DND-41 (cell line): ENCODE data around the gene APOBEC3C.
A peak's percentile ranks its signal among the peaks of the same experiment; 100 is the strongest.
"Not testable (repeated sequence)": the region's sequence is repeated elsewhere in the genome, so short reads cannot be mapped to it uniquely, and the experiment has no call there.

Experiments used
- ATAC-seq: fragments of 200-7000 bp; cut with Tn5 transposase; 3 replicates; pipeline ENCODE4 v1.9.1; 2021; ENCODE audit warnings: low read depth; ENCODE audit not compliant: insufficient read depth
- DNase-seq: peaks from one replicate; pipeline ENCODE4 v3.0.0-alpha.2; 2020
- H2AFZ ChIP-seq: 2 replicates; pipeline ENCODE4 v1.6.0; 2012; ENCODE audit warnings: low read depth, low read length
- H3K27ac ChIP-seq: 2 replicates; pipeline ENCODE4 v1.5.1; 2012; ENCODE audit warnings: low read length, inconsistent platforms
- H3K27me3 ChIP-seq: fragments of 200-600 bp; sonication (generic); 2 replicates; pipeline ENCODE4 v1.6.0; 2012; ENCODE audit warnings: low read length, mild to moderate bottlenecking, inconsistent platforms; ENCODE audit not compliant: insufficient read depth, poor library complexity
- H3K36me3 ChIP-seq: 2 replicates; pipeline ENCODE4 v1.5.1; 2012; ENCODE audit warnings: low read length, inconsistent platforms; ENCODE audit not compliant: insufficient read depth
- H3K4me1 ChIP-seq: 2 replicates; pipeline ENCODE4 v1.5.1; 2012; ENCODE audit warnings: mild to moderate bottlenecking, low read length; ENCODE audit not compliant: insufficient read depth
- H3K4me2 ChIP-seq: 2 replicates; pipeline ENCODE4 v1.6.0; 2012; ENCODE audit warnings: mild to moderate bottlenecking, moderate library complexity, low read length, inconsistent platforms; ENCODE audit not compliant: insufficient read depth
- H3K4me3 ChIP-seq, 2 experiments: fragments of 200-600 bp in 1 of 2; shearing (Covaris generic) in 1 of 2; 2 replicates each; pipeline ENCODE4 v1.5.1; 2012 to 2016; ENCODE audit warnings: inconsistent platforms in 2 of 2, low read length in 2 of 2, mild to moderate bottlenecking in 2 of 2, low read depth in 1 of 2, moderate library complexity in 1 of 2
- H3K79me2 ChIP-seq: 2 replicates; pipeline ENCODE4 v1.6.0; 2012; ENCODE audit warnings: low read length, inconsistent platforms; ENCODE audit not compliant: insufficient read depth
- H3K9ac ChIP-seq: 2 replicates; pipeline ENCODE4 v1.6.0; 2012; ENCODE audit warnings: low read depth, mild to moderate bottlenecking, inconsistent platforms, low read length, moderate library complexity
- H3K9me3 ChIP-seq: 2 replicates; pipeline ENCODE4 v1.5.1; 2012; ENCODE audit warnings: low read length, moderate library complexity, mild to moderate bottlenecking, inconsistent platforms; ENCODE audit not compliant: insufficient read depth, severe bottlenecking
- H4K20me1 ChIP-seq: 2 replicates; pipeline ENCODE4 v1.6.0; 2012; ENCODE audit warnings: low read length; ENCODE audit not compliant: insufficient read depth
- EZH2 ChIP-seq: IDR thresholded peaks from 3 replicates; pipeline ENCODE4 v1.6.1; 2012; ENCODE audit warnings: borderline replicate concordance, low read depth, mild to moderate bottlenecking, moderate library complexity, low read length, inconsistent platforms; ENCODE audit not compliant: severe bottlenecking
- TF ChIP-seq, protein P1 (sequence below): IDR thresholded peaks from 2 replicates; pipeline ENCODE4 v1.5.1; 2012; ENCODE audit warnings: borderline replicate concordance, low read length, moderate library complexity, mild to moderate bottlenecking; ENCODE audit not compliant: poor library complexity, severe bottlenecking; ENCODE audit errors: extremely low read depth

APOBEC3C gene

DNA sequence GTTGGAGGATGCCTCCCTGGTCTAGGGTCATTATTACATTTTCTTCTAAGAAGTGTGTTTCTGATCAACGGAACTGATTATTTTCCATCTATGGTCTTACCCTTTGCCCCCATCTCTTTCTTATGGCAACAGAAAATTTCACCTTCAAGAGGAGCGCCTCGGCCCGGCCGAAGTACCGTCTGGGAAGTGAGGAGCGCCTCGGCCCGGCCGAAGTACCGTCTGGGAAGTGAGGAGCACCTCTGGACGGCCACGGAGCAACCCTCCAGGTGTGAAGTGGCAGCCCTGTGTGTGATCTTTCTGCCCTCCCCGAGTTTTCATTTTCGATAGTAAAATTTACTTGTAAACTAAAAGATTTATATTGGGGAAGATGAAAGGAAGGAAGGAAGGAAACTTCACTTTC, 3.1 kb upstream of the APOBEC3C start:
- no peak overlapping the region for H3K9ac ChIP-seq
- H3K79me2 ChIP-seq = peaks cover 11% of the 10 kb centered on the region
- H3K4me2 ChIP-seq = no peak overlapping the region

DNA sequence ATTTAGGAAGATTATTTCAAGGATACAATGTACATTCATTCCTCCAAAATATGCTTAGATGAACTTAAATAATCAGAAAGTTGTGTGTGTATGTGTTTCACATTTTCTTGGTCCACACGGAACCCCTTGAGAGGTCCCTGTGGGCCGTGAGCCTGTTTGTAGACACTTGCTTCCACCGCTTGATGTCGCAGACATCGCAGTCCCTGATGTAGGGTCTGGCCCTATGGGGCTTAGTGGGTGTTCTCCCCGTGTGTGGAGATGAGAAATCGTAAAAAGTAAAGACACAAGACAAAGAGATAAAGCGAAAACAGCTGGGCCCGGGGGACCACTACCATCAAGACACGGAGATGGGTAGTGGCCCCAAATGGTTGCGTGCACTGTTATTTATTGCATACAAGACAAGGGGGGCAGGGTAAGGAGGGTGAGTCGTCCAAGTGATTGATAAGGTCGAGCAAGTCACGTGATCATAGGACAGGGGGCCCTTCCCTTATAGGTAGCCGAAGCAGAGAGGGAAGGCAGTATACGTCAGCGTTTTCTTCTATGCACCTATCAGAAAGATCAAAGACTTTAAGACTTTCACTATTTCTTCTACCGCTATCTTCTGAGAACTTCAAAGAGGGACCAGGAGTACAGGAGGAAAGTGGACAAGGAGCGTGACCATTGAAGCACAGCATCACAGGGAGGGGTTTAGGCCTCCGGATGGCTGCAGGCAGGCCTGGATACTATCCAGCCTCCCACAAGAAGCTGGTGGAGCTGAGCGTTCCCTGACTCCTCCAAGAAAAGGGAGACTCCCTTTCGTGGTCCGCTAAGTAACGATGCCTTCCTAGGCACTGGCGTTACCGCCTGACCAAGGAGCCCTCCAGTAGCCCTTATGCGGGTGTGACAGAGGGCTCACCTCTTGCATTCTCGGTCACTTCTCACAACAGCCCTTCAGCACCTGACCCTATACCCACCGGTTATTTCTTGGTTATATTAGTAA, 1.2 kb upstream of the APOBEC3C start:
- H3K27ac ChIP-seq = no peak overlapping the region
- no peak for TF ChIP-seq EZH2
- TF ChIP-seq, protein P1, sequence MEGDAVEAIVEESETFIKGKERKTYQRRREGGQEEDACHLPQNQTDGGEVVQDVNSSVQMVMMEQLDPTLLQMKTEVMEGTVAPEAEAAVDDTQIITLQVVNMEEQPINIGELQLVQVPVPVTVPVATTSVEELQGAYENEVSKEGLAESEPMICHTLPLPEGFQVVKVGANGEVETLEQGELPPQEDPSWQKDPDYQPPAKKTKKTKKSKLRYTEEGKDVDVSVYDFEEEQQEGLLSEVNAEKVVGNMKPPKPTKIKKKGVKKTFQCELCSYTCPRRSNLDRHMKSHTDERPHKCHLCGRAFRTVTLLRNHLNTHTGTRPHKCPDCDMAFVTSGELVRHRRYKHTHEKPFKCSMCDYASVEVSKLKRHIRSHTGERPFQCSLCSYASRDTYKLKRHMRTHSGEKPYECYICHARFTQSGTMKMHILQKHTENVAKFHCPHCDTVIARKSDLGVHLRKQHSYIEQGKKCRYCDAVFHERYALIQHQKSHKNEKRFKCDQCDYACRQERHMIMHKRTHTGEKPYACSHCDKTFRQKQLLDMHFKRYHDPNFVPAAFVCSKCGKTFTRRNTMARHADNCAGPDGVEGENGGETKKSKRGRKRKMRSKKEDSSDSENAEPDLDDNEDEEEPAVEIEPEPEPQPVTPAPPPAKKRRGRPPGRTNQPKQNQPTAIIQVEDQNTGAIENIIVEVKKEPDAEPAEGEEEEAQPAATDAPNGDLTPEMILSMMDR = no peak
- no peaks in the 10 kb centered on the region for H4K20me1 ChIP-seq
- no peak overlapping the region for H3K4me2 ChIP-seq
- no peaks in the 10 kb centered on the region for H3K27me3 ChIP-seq
- H3K9me3 ChIP-seq = no peaks in the 10 kb centered on the region
- H3K4me1 ChIP-seq = peaks cover 24% of the 10 kb centered on the region
- H3K9ac ChIP-seq = no peak overlapping the region
- ATAC-seq = no peak
- peaks cover 11% of the 10 kb centered on the region for H3K79me2 ChIP-seq
- H3K36me3 ChIP-seq = peaks cover 3% of the 10 kb centered on the region; the same call in 1 of the 2 replicates
- no peak overlapping the region for H3K4me3 ChIP-seq
- no peak for DNase-seq
- H2AFZ ChIP-seq = no peak overlapping the region

More for the DNA sequence above, 3.1 kb upstream of the APOBEC3C start:
- no peaks in the 10 kb centered on the region for H4K20me1 ChIP-seq
- no peak overlapping the region for H3K27ac ChIP-seq
- no peaks in the 10 kb centered on the region for H3K9me3 ChIP-seq
- H3K27me3 ChIP-seq = no peaks in the 10 kb centered on the region
- H3K4me3 ChIP-seq = no peak overlapping the region
- H2AFZ ChIP-seq = no peak overlapping the region
- DNase-seq = no peak
- TF ChIP-seq EZH2 = no peak
- TF ChIP-seq, protein P1 = no peak
- peaks cover 21% of the 10 kb centered on the region for H3K4me1 ChIP-seq
- ATAC-seq = no peak
- H3K36me3 ChIP-seq = no peaks in the 10 kb centered on the region

GRCh38 chr22:39013561-39013941, 506 bp upstream of the APOBEC3C start:
- not testable (repeated sequence) for H3K27me3 ChIP-seq, DNase-seq, ATAC-seq, H3K36me3 ChIP-seq, H4K20me1 ChIP-seq, H3K9me3 ChIP-seq
- H3K79me2 ChIP-seq = peaks cover 11% of the 10 kb centered on the region
- peak overlapping the region; percentile 82 for H3K4me2 ChIP-seq
- peak overlapping the region; percentile 76 for H2AFZ ChIP-seq
- peak overlapping the region; percentile 52 to 73; a peak in 3 of 4 replicates for H3K4me3 ChIP-seq
- peaks cover 24% of the 10 kb centered on the region for H3K4me1 ChIP-seq
- peak overlapping the region; percentile 74 for H3K27ac ChIP-seq
- peak overlapping the region; percentile 71 for H3K9ac ChIP-seq

DNA sequence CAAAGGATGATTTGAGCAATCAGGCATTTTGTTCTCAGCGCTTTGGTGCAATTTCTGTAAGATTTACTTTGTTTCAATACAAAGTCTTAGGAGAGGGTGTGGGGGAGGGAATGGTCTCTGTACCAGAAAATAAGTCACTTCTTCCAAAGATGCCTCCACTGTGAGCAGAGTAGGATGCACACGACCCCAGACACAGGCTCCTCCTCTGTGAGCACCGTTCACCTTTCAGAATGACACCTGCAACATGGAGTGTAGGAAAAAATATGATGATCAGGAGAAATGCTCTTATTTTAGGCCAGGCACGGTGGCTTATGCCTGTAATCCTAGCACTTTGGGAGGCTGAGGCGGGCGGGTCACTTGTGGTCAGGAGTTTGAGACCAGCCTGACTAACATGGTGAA, 665 bp downstream of the APOBEC3C start:
- Histone ChIP-seq H2AFZ (peak overlapping the region; percentile 76), H3K4me2 (peak overlapping the region; percentile 82), H3K4me3 (peak overlapping the region; percentile 52 to 73), H3K4me1 (peaks cover 24% of the 10 kb centered on the region), H3K27ac (peak overlapping the region; percentile 74), H3K79me2 (peaks cover 11% of the 10 kb centered on the region), H3K9ac (peak overlapping the region; percentile 71)
- H3K36me3 ChIP-seq, DNase-seq, H4K20me1 ChIP-seq, H3K27me3 ChIP-seq, H3K9me3 ChIP-seq: not testable (repeated sequence)
- ATAC-seq = peak; percentile 18; the same call in 2 of the 3 replicates
